Activated B cell treated with CpG ODN at 0.5 μM for 24 hours (primary cell): Measurements from ENCODE around the gene ATP8A1. TPM values are rescaled to one million over a fixed set of nuclear protein-coding genes. Genes with fewer than 3 reads are reported as not detected.

Experiments used
- ATAC-seq: fragments of 200-7000 bp; cut with Tn5 transposase; one replicate; pipeline ENCODE4 v1.10.0; 2021; ENCODE audit warnings: low read depth, mild to moderate bottlenecking, moderate library complexity
- CTCF ChIA-PET: fragments of 350-600 bp; sonication (Branson Sonifier 250); formaldehyde crosslinking; loops from one replicate; lab custom pipeline; 2021; ENCODE audit warnings: antibody characterized with exemption; lab: Charles Lee
- POLR2A ChIA-PET: fragments of 350-600 bp; sonication (Branson Sonifier 250); formaldehyde crosslinking; loops from one replicate; lab custom pipeline; 2021; ENCODE audit warnings: antibody characterized with exemption; lab: Charles Lee
- DNase-seq: peaks from one replicate; pipeline ENCODE4 v3.0.0; 2022
- H3K27ac Mint-ChIP-seq: one replicate; pipeline ENCODE4 v1.8.0; 2020; ENCODE audit warnings: mixed read lengths
- H3K27me3 Mint-ChIP-seq: one replicate; pipeline ENCODE4 v1.8.0; 2021; ENCODE audit warnings: mixed read lengths
- H3K36me3 Mint-ChIP-seq: one replicate; pipeline ENCODE4 v1.8.0; 2021; ENCODE audit warnings: low read depth, mixed read lengths
- H3K4me1 Mint-ChIP-seq: one replicate; pipeline ENCODE4 v1.8.0; 2021; ENCODE audit warnings: mixed read lengths
- H3K4me3 Mint-ChIP-seq: one replicate; pipeline ENCODE4 v1.8.0; 2020; ENCODE audit warnings: mild to moderate bottlenecking, mixed read lengths
- H3K9me3 Mint-ChIP-seq: one replicate; pipeline ENCODE4 v1.8.0; 2020; ENCODE audit warnings: mixed read lengths
- CTCF ChIP-seq: fragments of 200-600 bp; IDR thresholded peaks from one replicate; pipeline ENCODE4 v1.8.0; 2022; ENCODE audit warnings: antibody characterized with exemption, mild to moderate bottlenecking
- intact Hi-C: fragments of 100-400 bp; cut with micrococcal nuclease; formaldehyde crosslinking; loops from one replicate; pipeline ENCODE4 v1.15.1; 2024
- total RNA-seq: library from RNA; stranded (reverse); gene quantifications from 2 replicates; pipeline ENCODE4 v1.2.3, GENCODE V29; 2022

ATP8A1 gene
- total RNA-seq, 1 donor from 2014 or later: 35.6 TPM

GRCh38 chr4:42690537-42690936 lies 33.6 kb upstream of the ATP8A1 start:
- Mint-ChIP-seq H3K27ac (no peak overlapping the region), H3K9me3 (no peaks in the 10 kb centered on the region), H3K4me1 (peaks cover 1% of the 10 kb centered on the region), H3K4me3 (no peak overlapping the region), H3K27me3 (peaks cover 3% of the 10 kb centered on the region), H3K36me3 (no peaks in the 10 kb centered on the region)
- DNase-seq: no peak
- ChIA-PET POLR2A (no interaction called here), CTCF (no interaction called here)
- intact Hi-C loops: no loop called here
- no peak for ATAC-seq
- TF ChIP-seq CTCF: no peak

- Mint-ChIP-seq H3K27ac (no peak overlapping the region), H3K4me1 (peaks cover 17% of the 10 kb centered on the region), H3K9me3 (no peaks in the 10 kb centered on the region), H3K36me3 (no peaks in the 10 kb centered on the region), H3K27me3 (peaks cover 3% of the 10 kb centered on the region), H3K4me3 (no peak overlapping the region)
- no peak for TF ChIP-seq CTCF
- intact Hi-C loops: no loop called here
- POLR2A ChIA-PET: no interaction called here
- ATAC-seq: no peak
- DNase-seq: no peak
- CTCF ChIA-PET: interaction anchor here (0.6 to 1.7 kb wide), 2 partner anchors 116 to 143 kb away, joined by 3 read pairs; no protein-coding TSS in a partner anchor
These were observed 26.5 kb upstream of the ATP8A1 start for GRCh38 chr4:42683393-42683792.

- H3K9me3 Mint-ChIP-seq: no peaks in the 10 kb centered on the region
These were observed 21.6 kb upstream of the ATP8A1 start for GRCh38 chr4:42678512-42678911.

GRCh38 chr4:42676066-42676951 lies 19.4 kb upstream of the ATP8A1 start:
- H3K27ac Mint-ChIP-seq: no peak overlapping the region
- TF ChIP-seq CTCF: no peak
- peaks cover 4% of the 10 kb centered on the region for H3K27me3 Mint-ChIP-seq
- DNase-seq (no peak), ATAC-seq (no peak)
- no peak overlapping the region for H3K4me3 Mint-ChIP-seq
- no peaks in the 10 kb centered on the region for H3K9me3 Mint-ChIP-seq
- H3K36me3 Mint-ChIP-seq: no peaks in the 10 kb centered on the region
- H3K4me1 Mint-ChIP-seq: peaks cover 21% of the 10 kb centered on the region
- ChIA-PET CTCF (interaction anchor here (1.0 kb wide), 1 partner anchor 107 kb away, joined by 3 read pairs; no protein-coding TSS in a partner anchor), POLR2A (interaction anchor here (1.2 to 3.8 kb wide), 2 partner anchors 20 to 96 kb away, joined by 3 to 17 read pairs; partner anchors contain the start of gene ATP8A1)
- intact Hi-C loops: no loop called here

More at GRCh38 chr4:42678512-42678911, 21.6 kb upstream of the ATP8A1 start:
- no peak for ATAC-seq
- ChIA-PET POLR2A (interaction anchor here (3.8 kb wide), 1 partner anchor 22 kb away, joined by 17 read pairs; the partner anchor contains the start of gene ATP8A1), CTCF (interaction anchor here (0.8 to 1.2 kb wide), 2 partner anchors 22 to 110 kb away, joined by 3 to 4 read pairs; partner anchors contain the start of gene ATP8A1)
- Mint-ChIP-seq H3K27me3 (no peaks in the 10 kb centered on the region), H3K4me1 (peaks cover 10% of the 10 kb centered on the region), H3K36me3 (no peaks in the 10 kb centered on the region), H3K27ac (no peak overlapping the region), H3K4me3 (no peak overlapping the region)
- TF ChIP-seq CTCF: no peak
- no peak for DNase-seq
- intact Hi-C loops: no loop called here

GRCh38 chr4:42673082-42673425 lies 16.1 kb upstream of the ATP8A1 start:
- CTCF ChIA-PET: interaction anchor here (0.6 to 1.1 kb wide), 2 partner anchors 17 to 105 kb away, joined by 3 to 4 read pairs; partner anchors contain the start of gene ATP8A1
- no peak overlapping the region for H3K27ac Mint-ChIP-seq
- peak; percentile 45 for ATAC-seq
- no peak overlapping the region for H3K4me3 Mint-ChIP-seq
- POLR2A ChIA-PET: interaction anchor here (2.2 kb wide), 1 partner anchor 16 kb away, joined by 14 read pairs; the partner anchor contains the start of gene ATP8A1
- H3K9me3 Mint-ChIP-seq: no peaks in the 10 kb centered on the region
- TF ChIP-seq CTCF: no peak
- DNase-seq: no peak
- H3K4me1 Mint-ChIP-seq: peaks cover 15% of the 10 kb centered on the region
- no peaks in the 10 kb centered on the region for H3K36me3 Mint-ChIP-seq
- intact Hi-C loops: no loop called here
- H3K27me3 Mint-ChIP-seq: peaks cover 8% of the 10 kb centered on the region
